Activated naive CD4-positive, alpha-beta T cell (primary cell): ENCODE data around the gene GNG10.
"Not testable (repeated sequence)": the region's sequence is repeated elsewhere in the genome, so short reads cannot be mapped to it uniquely, and the experiment has no call there.

ENCODE experiments used
- DNase-seq, 4 experiments: peaks; one replicate each; lab custom pipeline; 2025; lab: John Stamatoyannopoulos, UW

Gene GNG10

GRCh38 chr9:111661150-111661801, at the start of gene GNG10:
Gene GNG10, plus strand, starts transcription at chr9:111661605. Its CDS starts 30 bp downstream, at chr9:111661635.
- peak; percentile 15 to 72 (median 40) for DNase-seq

- DNase-seq: no peak
Measured at GRCh38 chr9:111613436-111614040, 47.9 kb upstream of the GNG10 start.

GRCh38 chr9:111615928-111616327, 45.5 kb upstream of the GNG10 start:
- no peak for DNase-seq

GRCh38 chr9:111617349-111617748, 44.1 kb upstream of the GNG10 start:
- DNase-seq: not testable (repeated sequence)

- no peak for DNase-seq
Measured at GRCh38 chr9:111621895-111622480, 39.4 kb upstream of the GNG10 start.

GRCh38 chr9:111622626-111623025, 38.8 kb upstream of the GNG10 start:
- DNase-seq: no peak

GRCh38 chr9:111627260-111627963, 34.0 kb upstream of the GNG10 start:
- DNase-seq: no peak

- no peak for DNase-seq
Measured at GRCh38 chr9:111628411-111628810, 33.0 kb upstream of the GNG10 start.

GRCh38 chr9:111630182-111630963, 31.0 kb upstream of the GNG10 start:
- DNase-seq: no peak

GRCh38 chr9:111630964-111631213, 30.5 kb upstream of the GNG10 start:
- no peak for DNase-seq

GRCh38 chr9:111631214-111631971, 30.0 kb upstream of the GNG10 start, which contains the start of gene DNAJC25:
Gene DNAJC25, plus strand, starts transcription at chr9:111631334. Its CDS starts 74 bp downstream, at chr9:111631408.
- peak; percentile 84 to 93 (median 91) for DNase-seq

- no peak for DNase-seq
Measured at GRCh38 chr9:111632060-111632459, 29.3 kb upstream of the GNG10 start.

GRCh38 chr9:111632695-111633388, 28.6 kb upstream of the GNG10 start:
- no peak for DNase-seq

- no peak for DNase-seq
Measured at GRCh38 chr9:111633389-111633736, 28.0 kb upstream of the GNG10 start.

- no peak for DNase-seq
Measured at GRCh38 chr9:111634860-111635259, 26.5 kb upstream of the GNG10 start.

- no peak for DNase-seq
Measured at GRCh38 chr9:111637421-111637950, 23.9 kb upstream of the GNG10 start.

- DNase-seq: no peak
Measured at GRCh38 chr9:111644195-111644772, 17.1 kb upstream of the GNG10 start.

- no peak for DNase-seq
Measured at GRCh38 chr9:111645806-111646205, 15.6 kb upstream of the GNG10 start.

- no peak for DNase-seq
Measured at GRCh38 chr9:111646417-111646816, 15.0 kb upstream of the GNG10 start.

GRCh38 chr9:111648066-111648465, 13.3 kb upstream of the GNG10 start:
- DNase-seq: no peak
